ENCODE measurements around the gene USP38.
"Not testable (repeated sequence)": the region's sequence is repeated elsewhere in the genome, so short reads cannot be mapped to it uniquely, and the experiment has no call there.

- not testable (repeated sequence) for TF ChIP-seq CTCF, EZH2 (IDR thresholded peaks at IDR 0.05)
These were observed 52.5 kb downstream of the USP38 start for GRCh38 chr4:143237195-143237594.
